ENCODE results near the gene BAG5.

BAG5 gene

DNA sequence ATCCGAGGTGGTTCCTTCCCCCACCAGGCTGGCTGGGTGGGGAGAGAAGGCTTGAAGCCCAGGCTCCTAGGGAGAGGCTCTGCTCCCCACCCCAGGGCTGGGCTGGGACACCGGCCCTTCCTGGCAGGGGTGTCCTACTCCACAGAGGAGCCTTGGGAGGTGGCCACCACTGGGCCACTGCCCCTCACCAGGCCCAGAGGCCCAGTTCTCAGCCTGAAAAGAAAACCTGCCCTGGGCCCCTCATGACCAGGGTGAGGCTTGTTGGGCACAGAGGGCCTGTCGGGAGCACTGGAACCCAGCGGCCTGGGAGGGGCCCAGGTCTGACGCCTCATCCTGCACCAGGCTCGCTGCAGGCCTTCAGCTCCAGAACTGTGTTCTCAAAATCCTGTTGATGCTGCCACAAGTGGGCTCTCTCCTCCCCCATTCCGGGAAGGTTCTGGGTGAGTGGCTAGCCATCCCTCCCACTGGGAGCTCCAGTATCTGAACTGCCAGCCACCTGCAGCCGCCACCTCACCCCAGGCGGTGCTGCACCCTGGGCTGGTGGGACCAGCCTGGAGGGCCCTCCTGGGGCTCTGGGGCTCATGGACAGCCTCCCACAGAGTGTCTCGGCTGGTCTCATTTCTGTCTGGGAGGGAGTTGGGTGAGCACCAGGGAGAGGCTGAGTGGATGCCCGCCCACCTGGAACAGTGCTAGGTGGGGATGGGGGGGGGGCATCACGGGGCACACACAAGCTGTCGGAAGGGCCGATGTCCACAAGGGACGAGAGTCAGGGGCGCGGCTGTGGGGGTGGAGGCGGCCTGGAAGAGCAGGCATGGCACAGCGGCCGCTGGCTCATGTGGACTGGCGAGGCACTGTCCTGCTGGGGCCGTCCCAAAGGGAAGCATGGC, 11.8 kb downstream of the BAG5 start:
- no peak overlapping the region; the same call in 1 of the 2 replicates for H3K4me3 ChIP-seq (ENCODE audit: low read length)
- TF ChIP-seq, protein P1, sequence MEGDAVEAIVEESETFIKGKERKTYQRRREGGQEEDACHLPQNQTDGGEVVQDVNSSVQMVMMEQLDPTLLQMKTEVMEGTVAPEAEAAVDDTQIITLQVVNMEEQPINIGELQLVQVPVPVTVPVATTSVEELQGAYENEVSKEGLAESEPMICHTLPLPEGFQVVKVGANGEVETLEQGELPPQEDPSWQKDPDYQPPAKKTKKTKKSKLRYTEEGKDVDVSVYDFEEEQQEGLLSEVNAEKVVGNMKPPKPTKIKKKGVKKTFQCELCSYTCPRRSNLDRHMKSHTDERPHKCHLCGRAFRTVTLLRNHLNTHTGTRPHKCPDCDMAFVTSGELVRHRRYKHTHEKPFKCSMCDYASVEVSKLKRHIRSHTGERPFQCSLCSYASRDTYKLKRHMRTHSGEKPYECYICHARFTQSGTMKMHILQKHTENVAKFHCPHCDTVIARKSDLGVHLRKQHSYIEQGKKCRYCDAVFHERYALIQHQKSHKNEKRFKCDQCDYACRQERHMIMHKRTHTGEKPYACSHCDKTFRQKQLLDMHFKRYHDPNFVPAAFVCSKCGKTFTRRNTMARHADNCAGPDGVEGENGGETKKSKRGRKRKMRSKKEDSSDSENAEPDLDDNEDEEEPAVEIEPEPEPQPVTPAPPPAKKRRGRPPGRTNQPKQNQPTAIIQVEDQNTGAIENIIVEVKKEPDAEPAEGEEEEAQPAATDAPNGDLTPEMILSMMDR (conservative IDR thresholded peaks at IDR 0.05; ENCODE audit: low read length): no peak
- no peak for DNase-seq (ENCODE audit: low read depth)

DNA sequence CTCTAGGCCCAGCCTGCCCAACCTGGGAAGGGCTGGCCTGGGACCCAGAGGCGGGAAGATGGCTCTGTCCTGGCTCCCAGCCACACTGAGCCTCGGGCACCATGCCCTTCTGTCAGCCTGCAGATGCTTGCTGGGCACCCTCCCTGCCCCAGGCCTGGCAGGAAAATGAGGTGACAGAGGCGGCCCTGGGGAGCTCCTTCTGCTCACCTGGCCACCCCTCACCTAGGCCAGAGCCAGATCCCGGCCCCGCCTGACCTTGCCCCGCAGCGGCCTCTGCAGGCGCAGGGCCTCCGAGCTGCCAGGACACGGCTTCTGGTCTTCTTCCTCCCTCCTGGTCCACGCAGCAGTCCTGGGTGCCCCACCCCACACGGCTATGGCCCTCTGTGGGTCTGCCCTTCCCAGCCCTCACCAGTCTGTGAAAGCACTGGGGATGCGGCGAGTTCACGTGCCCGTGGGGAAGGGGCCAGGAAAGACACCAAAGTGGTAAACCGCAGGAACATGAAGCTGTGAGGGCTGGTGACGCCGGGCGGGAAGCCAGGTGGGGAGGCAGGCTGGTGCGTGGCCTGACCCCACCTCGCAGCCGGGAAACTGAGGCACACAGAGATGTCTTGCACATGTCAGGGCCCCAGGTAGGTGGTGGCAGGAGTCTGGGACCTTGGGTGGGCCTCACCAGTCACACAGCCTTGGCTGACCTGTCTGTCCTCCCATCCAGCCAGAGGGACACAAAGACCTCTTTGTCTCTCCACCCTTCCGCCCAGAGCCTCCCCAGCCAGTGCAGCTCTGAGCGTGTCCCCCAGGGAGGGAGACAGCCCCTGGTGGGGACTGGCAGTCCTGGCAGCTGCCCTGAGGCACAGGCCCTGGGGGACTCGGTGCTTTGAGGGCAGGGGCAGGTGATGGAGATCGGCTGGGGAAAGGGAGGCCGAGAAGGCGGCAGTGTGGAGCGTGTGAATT, 12.8 kb downstream of the BAG5 start:
- TF ChIP-seq, protein P1 (conservative IDR thresholded peaks at IDR 0.05; ENCODE audit: low read length): no peak
- DNase-seq (ENCODE audit: low read depth): no peak
- no peak overlapping the region for H3K4me3 ChIP-seq (ENCODE audit: low read length)

DNA sequence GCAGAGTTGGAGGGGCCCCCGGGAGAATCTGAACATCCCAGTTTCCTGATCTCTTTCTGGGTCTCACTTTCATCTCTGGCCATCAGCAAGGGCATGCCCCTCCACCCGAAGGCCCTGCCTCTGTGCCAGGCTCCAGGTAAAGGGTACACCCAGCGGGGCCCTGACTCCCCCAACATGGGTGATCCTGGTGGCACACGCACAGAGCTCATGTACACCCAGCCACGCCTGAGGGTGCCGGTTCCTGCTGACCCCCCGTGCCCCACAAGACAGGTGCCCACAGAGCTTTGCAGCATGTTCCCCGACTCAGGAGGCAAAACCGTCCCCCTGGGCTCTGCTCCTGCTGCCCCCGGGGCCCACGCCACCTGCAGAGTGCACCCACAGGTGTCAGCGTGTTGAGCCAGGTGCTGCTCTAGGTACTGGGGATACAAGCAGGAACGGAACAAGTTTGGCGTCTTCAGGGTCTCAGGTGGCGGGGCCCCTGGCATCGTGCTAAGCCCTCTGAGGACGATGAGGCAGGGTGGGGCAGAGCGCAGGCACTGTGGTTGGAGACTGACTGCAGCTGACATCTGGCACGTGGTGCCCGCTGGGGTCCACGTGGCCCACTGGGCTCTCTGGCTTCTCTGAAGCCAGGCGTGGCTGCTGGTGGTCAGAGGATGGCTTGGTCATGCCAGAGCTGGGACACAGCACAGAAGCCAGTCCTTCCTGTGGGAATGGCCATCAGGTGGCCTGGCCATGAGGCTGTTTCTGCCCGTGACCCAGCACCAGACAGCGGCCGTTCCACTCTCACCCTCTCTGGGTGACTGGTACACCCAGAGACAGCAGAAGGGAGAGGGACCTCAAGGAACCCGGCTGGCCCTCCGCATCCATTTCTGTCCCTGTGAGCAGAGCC, 13.8 kb downstream of the BAG5 start:
- no peak for DNase-seq (ENCODE audit: low read depth)
- TF ChIP-seq, protein P1 (conservative IDR thresholded peaks at IDR 0.05; ENCODE audit: low read length): no peak
- no peak overlapping the region for H3K4me3 ChIP-seq (ENCODE audit: low read length)

DNA sequence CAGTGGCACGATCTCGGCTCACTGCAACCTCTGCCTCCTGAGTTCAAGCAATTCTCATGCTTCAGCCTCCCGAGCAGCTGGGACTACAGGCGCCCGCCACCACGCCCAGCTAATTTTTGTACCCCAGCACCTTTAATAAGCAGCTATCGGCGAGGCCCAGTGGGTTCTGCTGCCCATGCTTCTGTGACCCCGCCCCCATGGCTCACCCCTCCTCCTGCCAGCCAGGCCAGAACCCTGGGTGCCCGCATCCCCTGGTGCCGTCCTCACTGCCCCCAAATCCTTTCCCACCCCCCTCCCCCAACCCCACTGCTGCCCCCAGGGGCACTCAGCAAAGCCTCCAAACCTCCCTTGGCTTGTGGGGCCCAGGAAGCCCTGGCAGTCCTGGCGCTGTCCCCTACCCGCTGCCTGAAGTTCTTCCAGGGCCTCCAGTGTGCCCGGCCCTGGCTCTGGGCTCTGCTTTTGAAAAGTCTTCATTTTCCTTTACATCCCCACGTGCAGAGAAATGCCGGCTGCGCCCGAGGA, 14.5 kb downstream of the BAG5 start:
- TF ChIP-seq, protein P1 (conservative IDR thresholded peaks at IDR 0.05; ENCODE audit: low read length): no peak
- no peak overlapping the region for H3K4me3 ChIP-seq (ENCODE audit: low read length)
- no peak for DNase-seq (ENCODE audit: low read depth)

DNA sequence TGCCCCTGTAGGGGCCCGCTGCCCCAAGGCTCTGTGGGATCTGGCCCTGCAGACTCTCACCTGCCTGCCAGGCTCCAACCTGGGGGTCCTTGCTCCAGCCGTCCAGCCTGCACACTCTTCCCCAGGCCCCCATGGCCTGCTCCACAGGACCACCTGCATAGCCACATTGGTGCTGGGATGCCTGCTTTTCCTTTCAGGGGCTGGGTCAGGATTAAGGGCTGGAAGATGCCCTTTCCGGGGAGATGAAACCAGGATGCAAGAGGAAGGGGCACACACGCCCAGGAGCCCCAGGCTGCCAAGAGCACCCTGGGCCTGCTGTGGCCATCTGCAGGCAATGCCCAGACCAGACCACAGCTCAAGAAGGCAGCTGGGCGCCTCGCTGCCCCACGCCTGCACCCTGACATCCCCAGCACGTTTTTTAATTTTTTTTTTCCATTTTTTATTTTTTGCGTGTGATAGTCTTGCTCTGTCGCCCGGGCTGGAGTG, 15.0 kb downstream of the BAG5 start:
- H3K4me3 ChIP-seq (ENCODE audit: low read length): no peak overlapping the region
- no peak for DNase-seq (ENCODE audit: low read depth)
- TF ChIP-seq, protein P1 (conservative IDR thresholded peaks at IDR 0.05; ENCODE audit: low read length): no peak

Data from AG10803 (cell line).